Effector CD4-positive, alpha-beta T cell (primary cell): ENCODE results near the gene COL15A1.
A peak's percentile ranks its signal among the peaks of the same experiment; 100 is the strongest.
"Not testable (repeated sequence)": the region's sequence is repeated elsewhere in the genome, so short reads cannot be mapped to it uniquely, and the experiment has no call there.

ENCODE experiments used
- DNase-seq: peaks from one replicate; pipeline ENCODE4 v3.0.0-alpha.2; 2020

COL15A1 gene

DNA sequence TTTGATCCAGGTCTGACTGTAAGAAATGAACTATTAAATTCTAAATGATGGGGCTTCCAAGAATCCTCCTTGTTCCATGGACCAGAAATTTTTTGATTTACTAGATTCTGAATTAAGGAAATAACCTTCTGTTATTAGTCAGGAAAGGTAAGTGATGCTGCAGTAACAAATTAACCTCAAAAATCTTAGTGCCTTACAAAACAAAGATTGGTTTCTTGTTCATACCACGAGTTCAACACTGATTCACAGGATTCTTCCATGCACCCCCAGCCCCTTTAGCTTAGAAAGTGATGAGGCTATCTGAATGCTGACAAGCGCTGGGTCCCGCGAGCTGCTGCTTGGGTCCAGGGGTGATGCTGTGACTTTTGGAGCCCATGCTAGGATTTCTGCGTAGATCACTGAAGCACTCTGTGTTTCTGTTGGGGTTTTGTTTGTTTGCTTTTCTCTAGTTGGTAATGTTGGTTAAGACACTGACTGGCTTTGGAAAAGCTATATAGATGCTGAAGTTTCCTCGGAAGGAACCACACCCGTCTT lies 52.3 kb downstream of the COL15A1 start:
- DNase-seq, result no peak

- no peak for DNase-seq
Measured at GRCh38 chr9:98997604-98998003, 53.9 kb downstream of the COL15A1 start.

GRCh38 chr9:98998441-98999151 lies 54.9 kb downstream of the COL15A1 start:
- peak; percentile 44 for DNase-seq

DNA sequence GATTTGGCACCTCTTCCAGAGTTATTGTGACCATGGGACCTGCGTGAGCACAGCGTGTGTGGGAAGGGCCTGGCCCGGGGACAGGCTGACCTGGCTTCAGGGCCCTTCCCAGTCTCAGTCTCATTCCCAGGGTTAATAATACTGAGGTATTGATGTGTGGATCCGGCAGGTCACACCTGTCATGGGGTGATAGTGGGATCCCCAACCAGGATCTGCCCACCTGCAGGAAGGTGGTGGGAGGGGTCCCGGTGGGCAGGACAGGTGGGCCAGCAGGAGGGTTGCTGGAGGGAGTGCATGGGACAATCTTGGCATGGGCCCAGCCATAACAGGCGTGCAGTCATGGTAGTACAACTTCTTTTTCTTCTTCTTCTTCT lies 55.4 kb downstream of the COL15A1 start:
- no peak for DNase-seq

- DNase-seq, result peak; percentile 55
Measured at GRCh38 chr9:99000476-99001395, 57.0 kb downstream of the COL15A1 start.

DNA sequence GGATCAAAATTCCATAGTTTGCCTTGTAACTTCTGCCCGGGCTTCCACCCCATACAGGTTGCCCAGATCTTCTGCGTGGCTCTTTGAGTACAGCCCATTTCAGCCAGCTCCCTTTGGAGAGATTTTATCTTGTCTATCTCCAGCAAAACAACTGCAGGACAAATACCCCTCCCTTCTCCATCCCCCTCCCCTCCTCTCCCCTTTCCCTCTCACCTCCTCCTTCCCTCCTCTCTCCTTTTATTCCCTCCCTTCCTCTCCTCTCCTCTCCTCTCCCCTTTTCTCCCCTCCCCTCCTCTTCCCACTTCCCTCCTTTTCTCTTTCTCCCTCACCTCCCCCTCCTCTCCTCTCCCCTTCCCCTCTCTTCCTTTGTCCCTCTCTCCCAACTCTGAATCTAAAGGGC lies 58.2 kb downstream of the COL15A1 start:
- DNase-seq, result no peak

DNA sequence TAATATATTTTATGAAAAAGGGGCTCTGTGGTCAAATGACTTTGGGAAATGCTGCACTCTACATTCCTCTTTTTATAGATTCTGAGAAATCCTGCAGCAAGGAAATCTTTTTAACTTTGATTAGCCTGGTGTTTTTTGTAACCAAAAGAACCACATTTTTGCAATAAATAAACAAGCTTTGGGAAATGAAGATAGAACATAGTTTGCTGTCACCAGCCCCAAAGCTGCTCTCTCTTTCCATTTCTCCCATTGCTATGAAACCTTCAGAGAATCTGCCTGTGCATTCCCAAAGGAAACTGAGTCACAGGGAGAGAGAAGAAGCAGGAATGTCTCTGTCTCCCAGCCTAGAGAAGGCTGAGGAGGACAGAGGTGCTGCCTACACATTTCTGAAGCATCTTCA lies 59.0 kb downstream of the COL15A1 start:
- no peak for DNase-seq

DNA sequence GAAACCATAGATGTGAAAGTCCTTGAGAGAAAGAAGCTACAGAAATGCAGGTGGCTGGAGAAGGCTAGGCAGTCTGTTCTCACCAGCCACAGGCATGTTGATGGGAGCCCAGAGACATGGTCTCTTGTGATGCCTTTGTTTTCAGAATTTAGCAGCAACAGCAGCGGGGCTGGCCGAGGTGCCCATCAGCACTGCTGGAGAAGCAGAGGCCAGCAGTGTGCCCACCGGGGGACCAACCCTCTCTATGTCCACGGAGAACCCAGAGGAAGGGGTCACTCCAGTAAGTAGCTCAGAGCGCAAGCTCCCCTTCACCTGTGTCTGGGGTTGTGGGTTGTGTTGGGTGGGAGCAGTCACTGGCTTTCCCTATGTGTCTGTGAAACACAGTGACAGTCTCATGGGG lies 59.6 kb downstream of the COL15A1 start:
- DNase-seq, result no peak

GRCh38 chr9:99004115-99004514 lies 60.4 kb downstream of the COL15A1 start:
- no peak for DNase-seq

DNA sequence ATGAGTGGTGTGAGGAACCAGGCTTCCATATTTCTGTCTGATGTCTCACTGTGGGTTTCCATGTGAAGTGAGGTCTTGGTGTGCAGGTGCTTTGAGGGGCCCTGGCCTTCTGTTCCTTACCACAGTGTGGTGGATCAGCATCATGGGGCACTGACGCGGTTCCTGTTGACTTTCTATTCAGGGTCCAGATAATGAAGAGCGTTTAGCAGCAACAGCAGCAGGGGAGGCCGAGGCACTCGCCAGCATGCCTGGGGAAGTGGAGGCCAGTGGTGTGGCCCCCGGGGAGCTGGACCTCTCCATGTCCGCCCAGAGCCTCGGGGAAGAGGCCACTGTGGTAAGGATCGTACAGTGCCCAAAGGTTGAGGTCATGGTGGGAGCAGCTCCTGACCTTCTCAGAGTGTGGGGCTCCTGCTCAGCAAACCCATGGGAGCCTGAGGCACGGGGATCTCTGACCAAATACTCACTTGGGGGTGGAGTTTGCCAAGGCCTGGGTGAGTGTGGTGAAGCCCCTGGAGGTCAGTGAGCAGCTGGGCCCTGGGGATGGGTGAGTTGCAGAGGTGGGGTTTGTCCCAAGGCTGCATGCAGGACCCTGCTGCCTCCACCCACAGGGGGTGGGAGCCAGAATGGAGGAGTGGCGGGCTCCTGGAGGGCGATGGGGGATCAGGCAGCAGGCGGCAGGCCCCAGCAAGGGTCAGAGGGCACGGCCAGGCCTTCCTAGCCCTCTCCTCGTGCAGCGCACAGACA lies 61.2 kb downstream of the COL15A1 start:
- no peak for DNase-seq

DNA sequence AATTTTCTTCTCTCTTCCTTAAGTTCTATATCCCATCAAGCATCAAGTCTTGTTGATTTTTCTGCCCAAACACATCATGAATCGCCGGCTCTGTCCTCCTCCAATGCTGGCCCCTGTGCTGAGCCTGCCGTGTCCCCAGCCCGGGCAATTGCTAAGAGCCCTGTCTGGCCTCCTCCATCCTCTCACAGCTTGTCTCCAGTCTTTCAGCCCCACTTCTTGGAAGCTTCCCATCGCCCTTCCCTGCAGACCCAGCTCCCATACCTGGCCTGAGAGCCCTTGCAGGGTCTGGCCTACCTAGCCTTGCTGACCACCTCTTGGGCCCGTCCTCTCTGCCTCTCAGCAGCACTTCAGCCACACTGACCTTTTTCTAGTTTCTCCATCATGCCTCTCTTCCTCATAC lies 61.9 kb downstream of the COL15A1 start:
- DNase-seq, result no peak

DNA sequence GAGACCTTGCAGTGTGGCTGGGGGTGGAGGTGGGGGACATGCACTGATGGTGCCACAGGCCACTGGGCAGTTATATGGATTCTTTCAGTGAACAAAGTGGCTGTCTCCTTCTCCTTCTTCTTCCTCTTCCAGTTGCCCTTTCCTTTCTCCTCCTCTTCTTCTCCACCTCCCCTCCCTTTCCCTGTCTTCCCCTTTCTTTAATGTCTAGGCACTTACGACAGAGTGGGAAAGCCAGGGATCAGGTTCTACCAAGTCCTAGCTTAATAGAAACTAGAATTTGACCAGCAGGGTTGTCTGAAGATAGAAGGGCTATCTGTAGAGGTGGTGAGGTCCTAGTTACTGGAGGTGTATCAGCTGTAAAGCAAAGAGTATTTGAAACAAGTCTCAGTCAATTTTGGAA lies 62.8 kb downstream of the COL15A1 start:
- DNase-seq, result no peak

DNA sequence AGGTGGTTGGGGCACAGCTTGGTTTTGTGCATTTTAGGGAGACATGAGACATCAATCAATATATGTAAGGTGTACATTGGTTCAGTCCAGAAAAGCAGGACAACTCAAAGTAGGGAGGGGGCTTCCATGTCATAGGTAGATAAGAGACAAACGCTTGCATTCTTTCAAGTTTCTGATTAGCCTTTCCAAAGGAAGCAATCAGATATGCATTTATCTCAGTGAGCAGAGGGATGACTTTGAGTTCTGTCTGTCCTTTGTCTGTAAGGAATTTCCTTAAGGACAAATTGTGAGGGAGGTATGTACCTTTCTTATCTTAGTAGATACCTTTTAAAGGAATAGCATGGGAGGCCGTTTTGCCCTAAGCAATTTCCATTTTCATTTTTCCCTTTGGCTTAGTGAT lies 63.3 kb downstream of the COL15A1 start:
- no peak for DNase-seq

GRCh38 chr9:99008203-99008602 lies 64.5 kb downstream of the COL15A1 start:
- no peak for DNase-seq

DNA sequence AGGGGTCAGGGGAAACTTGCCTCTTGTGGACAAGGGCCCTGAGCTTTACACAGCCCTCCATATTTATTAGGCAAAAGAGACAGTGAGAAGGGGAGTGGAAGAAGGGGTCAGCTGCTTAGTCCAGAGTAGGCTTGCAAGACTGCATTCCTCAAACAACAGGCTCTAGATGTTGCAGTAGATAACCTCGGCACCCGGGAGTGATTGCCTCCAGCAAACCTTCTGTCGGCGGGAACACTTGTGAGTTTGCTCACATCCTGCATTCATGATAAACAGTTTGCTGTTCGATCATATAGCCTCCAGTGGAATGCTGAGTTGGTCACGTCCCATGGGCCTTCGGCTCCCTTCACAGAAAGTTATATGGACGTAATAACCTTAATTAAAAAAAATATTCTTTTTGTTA lies 66.7 kb downstream of the COL15A1 start:
- DNase-seq, result not testable (repeated sequence)

GRCh38 chr9:99011161-99011709 lies 67.5 kb downstream of the COL15A1 start:
- no peak for DNase-seq

DNA sequence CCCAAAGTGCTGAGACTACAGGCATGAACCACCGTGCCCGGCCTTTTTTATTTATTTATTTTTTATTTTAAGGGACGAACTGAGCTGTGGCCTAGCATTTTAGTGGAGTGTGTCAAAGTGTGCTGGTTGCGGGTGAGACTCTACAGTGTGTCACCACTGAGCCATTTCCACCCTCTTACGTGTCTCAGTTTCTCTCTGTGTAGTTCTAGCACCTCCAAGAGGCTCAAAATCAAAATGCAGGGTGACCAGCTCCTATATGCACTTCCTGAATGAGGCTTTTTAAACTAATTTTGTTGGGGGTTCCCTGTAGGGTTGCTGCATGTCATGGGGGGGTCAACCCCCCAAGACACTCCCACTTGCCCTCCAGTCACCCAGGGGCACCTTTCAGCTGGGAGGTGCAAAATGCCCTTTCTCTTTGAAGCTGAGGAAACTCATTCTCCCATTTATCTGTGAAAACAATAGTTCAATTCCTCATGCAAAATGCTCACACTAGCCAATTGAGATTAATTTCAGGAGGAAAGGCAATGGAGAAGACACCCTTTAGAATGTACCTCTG lies 69.3 kb downstream of the COL15A1 start:
- no peak for DNase-seq

DNA sequence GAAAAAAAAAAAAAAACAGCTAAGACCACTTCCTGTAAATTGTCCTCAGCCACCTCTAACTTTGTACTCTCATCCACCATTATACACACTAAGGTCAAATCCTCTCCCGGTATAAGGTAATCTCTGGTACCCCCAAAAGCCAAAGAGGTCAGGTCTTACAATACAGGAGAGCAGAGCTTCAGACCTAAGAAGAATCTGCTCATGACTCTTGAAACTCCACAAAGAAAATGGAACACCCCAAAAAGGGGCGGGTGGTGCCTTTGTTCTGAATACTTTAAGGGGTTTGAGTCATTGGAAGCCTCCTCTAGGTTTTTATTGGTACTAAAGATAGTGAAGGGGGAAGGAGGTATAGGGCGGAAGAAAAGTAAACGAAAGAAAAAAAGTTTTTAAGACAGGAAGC lies 69.8 kb downstream of the COL15A1 start:
- DNase-seq, result no peak

GRCh38 chr9:99015448-99015847 lies 71.7 kb downstream of the COL15A1 start:
- no peak for DNase-seq

- DNase-seq, result no peak
Measured at GRCh38 chr9:99015890-99016289, 72.2 kb downstream of the COL15A1 start.

DNA sequence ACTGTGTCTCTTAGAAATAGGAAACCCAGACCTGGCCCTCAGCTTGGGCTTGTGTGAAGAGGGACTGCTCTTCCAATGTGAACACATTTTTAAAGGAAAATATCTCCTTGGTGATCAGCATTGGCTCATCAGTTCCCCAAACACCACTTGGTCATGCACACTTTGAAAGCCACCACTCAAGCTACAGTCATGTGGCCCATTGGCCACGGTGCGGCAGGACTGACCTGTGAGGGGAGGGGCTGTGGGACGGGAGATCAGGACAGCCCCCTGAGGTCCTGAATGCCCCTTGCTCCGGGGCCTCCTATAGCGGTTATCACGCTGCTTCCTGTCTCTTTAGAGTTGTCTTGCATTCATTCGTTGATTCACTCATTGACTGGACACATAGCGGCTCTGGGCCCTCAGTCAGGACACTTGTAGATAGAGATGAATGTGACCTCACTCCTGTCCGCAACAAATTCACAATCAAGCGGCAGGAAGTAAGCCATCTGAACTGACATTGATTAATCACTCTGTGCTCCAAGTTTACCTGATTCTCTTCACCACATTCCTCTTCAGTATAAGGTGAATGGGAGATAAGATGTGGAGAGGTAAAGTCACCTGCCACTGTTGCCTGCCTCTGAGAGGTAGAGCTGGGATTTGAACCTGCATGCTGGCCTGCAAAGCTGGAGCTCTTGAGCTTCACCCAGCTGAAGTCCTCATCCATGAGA lies 73.1 kb downstream of the COL15A1 start:
- no peak for DNase-seq

DNA sequence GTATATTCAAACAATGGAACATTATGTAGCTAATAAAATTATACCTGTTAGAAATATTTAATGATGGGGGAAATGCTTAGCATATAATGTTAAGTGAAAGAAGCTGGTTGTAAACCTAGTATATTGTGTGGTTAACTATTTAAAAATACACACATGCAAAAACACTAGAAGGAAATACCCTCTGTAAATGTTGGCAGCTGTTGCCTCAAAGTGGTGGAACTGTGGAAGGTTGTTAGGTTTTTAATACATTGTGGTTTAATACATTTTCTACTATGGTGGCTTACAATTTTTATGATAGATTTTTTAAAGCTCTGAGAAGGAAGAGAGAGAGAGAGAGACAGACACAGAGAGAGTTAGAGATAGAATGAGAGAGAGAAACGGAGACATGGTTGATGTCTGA lies 74.9 kb downstream of the COL15A1 start:
- no peak for DNase-seq
